ENCODE data around the gene RPEL1. TPM values are rescaled to one million over a fixed set of nuclear protein-coding genes. Genes with fewer than 3 reads are reported as not detected.
"Not testable (repeated sequence)": the region's sequence is repeated elsewhere in the genome, so short reads cannot be mapped to it uniquely, and the experiment has no call there.

RPEL1 gene
- not detected for total RNA-seq

DNA sequence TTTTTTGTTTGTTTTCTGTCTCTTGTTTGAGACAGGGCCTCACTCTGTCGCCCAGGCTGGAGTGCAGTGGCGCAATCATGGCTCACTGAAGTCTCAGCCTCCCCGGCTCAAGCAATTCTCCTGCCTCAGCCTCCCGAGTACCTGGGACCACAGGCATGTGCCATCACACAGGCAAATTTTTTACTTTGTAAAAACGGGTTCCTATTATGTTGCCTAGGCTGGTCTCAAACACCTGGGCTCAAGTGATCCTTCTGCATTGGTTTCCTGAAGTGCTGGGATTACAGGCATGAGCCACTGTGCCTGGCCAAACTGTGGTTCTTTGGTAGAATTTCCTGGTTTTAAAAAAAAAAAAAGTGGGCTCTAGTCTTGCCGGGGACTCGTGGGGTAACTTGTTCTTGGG lies at the start of gene RPEL1:
Gene RPEL1 (plus strand): TSS at position 301 of the 400 bp plus-strand sequence. CDS start 110 bp downstream, outside the sequence.
- H3K4me3 ChIP-seq; H3K27me3 ChIP-seq (replicated peaks; ENCODE audit: insufficient read depth); DNase-seq (ENCODE audit: low spot score); H3K4me1 ChIP-seq (replicated peaks); H3K9me3 ChIP-seq; H3K27ac ChIP-seq; H3K36me3 ChIP-seq: not testable (repeated sequence)
- intact Hi-C loops (cut with DNase I), result loop anchor here (2.0 to 10.0 kb wide), 3 partner anchors 178 to 521 kb away; no protein-coding TSS in a partner anchor
- WGBS, result 88% methylated on average over 7 of the region's 7 CpGs

DNA sequence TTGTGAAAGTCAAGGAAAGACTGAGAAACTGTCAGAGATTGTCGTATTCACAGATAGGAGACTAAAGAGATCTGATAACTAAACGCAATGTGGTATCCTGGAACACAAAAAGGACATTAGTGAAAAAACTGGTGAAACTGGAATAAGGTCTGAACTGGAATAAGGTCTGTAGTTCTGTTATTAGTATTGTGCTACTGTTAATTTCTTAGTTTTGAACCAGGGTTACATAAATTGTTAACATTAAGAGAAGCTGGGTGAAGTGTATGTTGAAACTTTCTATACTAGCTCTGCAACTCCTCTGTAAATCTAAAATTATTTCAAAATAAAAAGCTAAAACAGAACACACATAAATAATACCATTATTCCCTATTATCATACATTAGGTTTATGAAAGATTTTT lies 49.2 kb upstream of the RPEL1 start:
- Histone ChIP-seq H3K27me3 (replicated peaks; ENCODE audit: insufficient read depth) (no peaks in the 10 kb centered on the region), H3K27ac (no peak overlapping the region), H3K36me3 (no peaks in the 10 kb centered on the region), H3K9me3 (no peaks in the 10 kb centered on the region), H3K4me1 (replicated peaks) (no peaks in the 10 kb centered on the region), H3K4me3 (no peak overlapping the region)
- TF ChIP-seq POLR2A (IDR thresholded peaks at IDR 0.05) (no peak), POLR2AphosphoS5 (IDR thresholded peaks at IDR 0.05) (no peak)
- TF ChIP-seq, protein P1, sequence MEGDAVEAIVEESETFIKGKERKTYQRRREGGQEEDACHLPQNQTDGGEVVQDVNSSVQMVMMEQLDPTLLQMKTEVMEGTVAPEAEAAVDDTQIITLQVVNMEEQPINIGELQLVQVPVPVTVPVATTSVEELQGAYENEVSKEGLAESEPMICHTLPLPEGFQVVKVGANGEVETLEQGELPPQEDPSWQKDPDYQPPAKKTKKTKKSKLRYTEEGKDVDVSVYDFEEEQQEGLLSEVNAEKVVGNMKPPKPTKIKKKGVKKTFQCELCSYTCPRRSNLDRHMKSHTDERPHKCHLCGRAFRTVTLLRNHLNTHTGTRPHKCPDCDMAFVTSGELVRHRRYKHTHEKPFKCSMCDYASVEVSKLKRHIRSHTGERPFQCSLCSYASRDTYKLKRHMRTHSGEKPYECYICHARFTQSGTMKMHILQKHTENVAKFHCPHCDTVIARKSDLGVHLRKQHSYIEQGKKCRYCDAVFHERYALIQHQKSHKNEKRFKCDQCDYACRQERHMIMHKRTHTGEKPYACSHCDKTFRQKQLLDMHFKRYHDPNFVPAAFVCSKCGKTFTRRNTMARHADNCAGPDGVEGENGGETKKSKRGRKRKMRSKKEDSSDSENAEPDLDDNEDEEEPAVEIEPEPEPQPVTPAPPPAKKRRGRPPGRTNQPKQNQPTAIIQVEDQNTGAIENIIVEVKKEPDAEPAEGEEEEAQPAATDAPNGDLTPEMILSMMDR (IDR thresholded peaks at IDR 0.05), result no peak
- DNase-seq (ENCODE audit: low spot score), result no peak
- intact Hi-C loops (cut with DNase I), result no loop called here
- WGBS, result 57% methylated on average over 2 of the region's 2 CpGs

DNA sequence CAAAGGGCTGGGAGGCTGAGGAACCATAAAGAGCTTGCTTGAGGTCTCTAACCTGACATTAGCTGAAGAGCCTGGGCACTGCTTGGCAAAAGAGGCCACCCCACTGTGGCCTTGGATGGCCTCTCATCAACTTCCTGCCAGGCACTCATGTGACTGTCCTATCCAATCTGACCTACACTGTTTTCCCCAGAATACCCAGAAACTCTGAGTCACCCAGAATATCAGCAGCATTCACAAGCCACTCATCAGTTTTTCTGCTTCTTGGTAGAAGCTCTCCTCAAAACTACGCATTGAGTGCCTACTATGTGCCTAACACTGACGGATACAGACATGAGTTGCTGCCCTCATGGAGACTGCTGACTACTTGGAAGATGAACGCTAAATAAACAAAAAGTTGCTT lies 48.5 kb upstream of the RPEL1 start:
- no peaks in the 10 kb centered on the region for H3K9me3 ChIP-seq
- no peaks in the 10 kb centered on the region for H3K27me3 ChIP-seq (replicated peaks; ENCODE audit: insufficient read depth)
- intact Hi-C loops (cut with DNase I), result no loop called here
- no peaks in the 10 kb centered on the region for H3K36me3 ChIP-seq
- TF ChIP-seq POLR2AphosphoS5 (IDR thresholded peaks at IDR 0.05), result no peak
- TF ChIP-seq, protein P1 (IDR thresholded peaks at IDR 0.05), result no peak
- TF ChIP-seq POLR2A (IDR thresholded peaks at IDR 0.05), result no peak
- H3K27ac ChIP-seq, result no peak overlapping the region
- no peaks in the 10 kb centered on the region for H3K4me1 ChIP-seq (replicated peaks)
- no peak overlapping the region for H3K4me3 ChIP-seq
- no peak for DNase-seq (ENCODE audit: low spot score)
- 75% methylated on average over 3 of the region's 3 CpGs for WGBS

DNA sequence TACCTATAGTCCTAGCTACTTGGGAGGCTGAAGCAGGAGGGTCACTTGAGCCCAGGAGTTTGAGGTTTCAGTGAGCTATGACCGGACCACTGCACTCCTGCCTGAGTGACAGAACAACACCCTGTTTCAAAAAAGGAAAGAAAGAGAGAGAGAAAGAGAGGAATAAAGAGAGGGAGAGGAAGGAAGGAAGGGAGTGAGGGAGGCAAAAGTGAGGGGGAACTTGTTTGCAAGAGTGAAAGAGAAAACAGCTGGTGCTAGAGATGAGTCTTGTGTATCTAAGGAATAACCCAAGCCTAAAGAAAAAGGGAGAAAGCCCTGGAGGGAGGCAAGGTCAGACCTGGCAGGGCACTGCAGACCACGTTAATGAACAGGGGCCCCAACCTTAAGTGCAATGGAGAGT lies 47.8 kb upstream of the RPEL1 start:
- TF ChIP-seq POLR2A (IDR thresholded peaks at IDR 0.05), result no peak
- WGBS, result 69% methylated on average over 2 of the region's 2 CpGs
- H3K27me3 ChIP-seq (replicated peaks; ENCODE audit: insufficient read depth), result no peaks in the 10 kb centered on the region
- no peaks in the 10 kb centered on the region for H3K4me1 ChIP-seq (replicated peaks)
- intact Hi-C loops (cut with DNase I), result no loop called here
- H3K9me3 ChIP-seq, result no peaks in the 10 kb centered on the region
- no peak overlapping the region for H3K4me3 ChIP-seq
- no peak overlapping the region for H3K27ac ChIP-seq
- no peaks in the 10 kb centered on the region for H3K36me3 ChIP-seq
- DNase-seq (ENCODE audit: low spot score), result no peak

DNA sequence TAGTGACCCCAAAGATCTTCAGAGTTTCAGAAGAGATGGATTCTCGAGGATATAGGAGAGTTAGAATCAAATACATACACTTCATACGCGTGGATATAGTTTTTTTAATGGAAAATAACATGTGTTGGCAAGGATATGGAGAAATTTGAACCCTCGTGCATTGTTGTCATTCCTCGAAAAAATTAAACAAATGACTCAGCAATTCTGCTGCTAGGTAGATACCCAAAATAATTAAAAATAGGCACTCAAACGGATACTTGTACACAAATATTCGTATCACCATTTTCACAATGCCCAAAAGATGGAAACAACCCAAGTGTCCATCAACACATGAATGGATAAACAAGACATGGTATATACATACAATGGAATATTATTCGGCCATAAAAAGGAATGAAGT lies 47.0 kb upstream of the RPEL1 start:
- Histone ChIP-seq H3K4me1 (replicated peaks) (no peaks in the 10 kb centered on the region), H3K36me3 (no peaks in the 10 kb centered on the region), H3K4me3 (no peak overlapping the region), H3K27me3 (replicated peaks; ENCODE audit: insufficient read depth) (no peaks in the 10 kb centered on the region), H3K9me3 (no peaks in the 10 kb centered on the region), H3K27ac (no peak overlapping the region)
- DNase-seq (ENCODE audit: low spot score), result no peak
- 88% methylated on average over 8 of the region's 8 CpGs for WGBS
- intact Hi-C loops (cut with DNase I), result no loop called here
- TF ChIP-seq POLR2A (IDR thresholded peaks at IDR 0.05), result no peak
- TF ChIP-seq, protein P1 (IDR thresholded peaks at IDR 0.05), result no peak
- TF ChIP-seq POLR2AphosphoS5 (IDR thresholded peaks at IDR 0.05), result no peak

DNA sequence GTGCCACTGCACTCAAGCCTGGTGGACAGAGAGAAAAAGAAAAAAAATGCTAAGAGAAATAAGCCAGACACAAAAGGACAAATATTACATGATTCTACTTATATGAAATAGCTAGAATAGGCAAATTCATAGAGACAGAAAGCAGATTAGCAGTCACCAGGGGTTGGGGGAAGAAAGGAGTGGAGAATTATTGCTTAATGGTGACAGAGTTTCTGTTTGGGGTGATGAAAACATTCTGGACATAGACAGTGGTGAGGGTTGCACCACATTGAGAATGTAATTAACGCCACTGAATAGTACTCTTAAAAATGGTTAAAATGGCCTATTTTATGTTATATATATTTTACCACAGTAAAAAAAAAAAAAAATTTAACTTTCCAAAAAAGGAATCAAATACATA lies 46.2 kb upstream of the RPEL1 start:
- Histone ChIP-seq H3K4me3 (no peak overlapping the region), H3K36me3 (no peaks in the 10 kb centered on the region), H3K4me1 (replicated peaks) (no peaks in the 10 kb centered on the region), H3K27me3 (replicated peaks; ENCODE audit: insufficient read depth) (no peaks in the 10 kb centered on the region), H3K27ac (no peak overlapping the region), H3K9me3 (no peaks in the 10 kb centered on the region)
- TF ChIP-seq POLR2A (IDR thresholded peaks at IDR 0.05) (no peak), POLR2AphosphoS5 (IDR thresholded peaks at IDR 0.05) (no peak)
- TF ChIP-seq, protein P1 (IDR thresholded peaks at IDR 0.05), result no peak
- intact Hi-C loops (cut with DNase I), result no loop called here
- DNase-seq (ENCODE audit: low spot score), result no peak
- WGBS, result 94% methylated on average over 1 of the region's 1 CpG

All from prostate gland (tissue), 2 donors.